CD4-positive, alpha-beta T cell (primary cell): ENCODE measurements around the gene MKX. TPM values are rescaled to one million over a fixed set of nuclear protein-coding genes. Genes with fewer than 3 reads are reported as not detected.

ENCODE experiments used
- ATAC-seq: fragments of 200-7000 bp; cut with Tn5 transposase; one replicate; pipeline ENCODE4 v1.10.0; 2022; ENCODE audit warnings: mild to moderate bottlenecking; ENCODE audit not compliant: poor library complexity
- CTCF ChIA-PET: fragments of 350-600 bp; sonication (Branson Sonifier 250); formaldehyde crosslinking; loops from one replicate; lab custom pipeline; 2021; ENCODE audit warnings: antibody characterized with exemption, inconsistent platforms; lab: Charles Lee
- POLR2A ChIA-PET: fragments of 350-600 bp; sonication (Branson Sonifier 250); formaldehyde crosslinking; loops from one replicate; lab custom pipeline; 2021; ENCODE audit warnings: antibody characterized with exemption, inconsistent platforms; lab: Charles Lee
- DNase-seq, 14 experiments: peaks; one replicate each; pipeline ENCODE4 v3.0.0-alpha.2; 2013 to 2020; ENCODE audit warnings: mixed read lengths in 2 of 14
- H3K27ac ChIP-seq, 2 donors: one replicate each; pipeline versions ENCODE4 v1.5.1 to v1.7.0; 2013; ENCODE audit warnings: low read length in 2 of 2, low read depth in 1 of 2, mild to moderate bottlenecking in 1 of 2
- H3K27me3 ChIP-seq, 2 experiments: 1 replicate in 1 of 2; 2 replicates in 1 of 2; pipeline versions ENCODE4 v1.6.1 to v1.7.0; 2013; ENCODE audit warnings: low read length in 2 of 2, control low read depth in 1 of 2, mild to moderate bottlenecking in 1 of 2, moderate library complexity in 1 of 2; ENCODE audit not compliant: insufficient read depth in 2 of 2, control insufficient read depth in 1 of 2
- H3K36me3 ChIP-seq: one replicate; pipeline ENCODE4 v1.6.1; 2013; ENCODE audit warnings: low read length, control low read depth; ENCODE audit not compliant: insufficient read depth
- H3K4me1 ChIP-seq: one replicate; pipeline ENCODE4 v1.6.1; 2013; ENCODE audit warnings: low read length, control low read depth; ENCODE audit not compliant: insufficient read depth
- H3K4me3 ChIP-seq: one replicate; pipeline ENCODE4 v1.5.1; 2013; ENCODE audit warnings: mild to moderate bottlenecking, low read length, moderate library complexity
- H3K9me3 ChIP-seq, 2 experiments: 1 replicate in 1 of 2; 2 replicates in 1 of 2; pipeline versions ENCODE4 v1.6.1 to v1.7.0; 2013; ENCODE audit warnings: low read length in 2 of 2, mild to moderate bottlenecking in 2 of 2, control low read depth in 1 of 2, moderate library complexity in 1 of 2; ENCODE audit not compliant: control insufficient read depth in 1 of 2, insufficient read depth in 1 of 2
- H3K27ac Mint-ChIP-seq: one replicate; pipeline ENCODE4 v1.8.0; 2020; ENCODE audit warnings: mixed read lengths
- H3K27me3 Mint-ChIP-seq: one replicate; pipeline ENCODE4 v1.8.0; 2021; ENCODE audit warnings: mixed read lengths
- H3K36me3 Mint-ChIP-seq: one replicate; pipeline ENCODE4 v1.8.0; 2021; ENCODE audit warnings: low read depth, mixed read lengths
- H3K4me1 Mint-ChIP-seq: one replicate; pipeline ENCODE4 v1.8.0; 2021; ENCODE audit warnings: low read depth, mixed read lengths
- H3K4me3 Mint-ChIP-seq: one replicate; pipeline ENCODE4 v1.8.0; 2020; ENCODE audit warnings: mild to moderate bottlenecking, mixed read lengths
- H3K9me3 Mint-ChIP-seq: one replicate; pipeline ENCODE4 v1.8.0; 2020; ENCODE audit warnings: mixed read lengths
- intact Hi-C, 2 experiments: fragments of 100-400 bp; cut with DNase I in 1 of 2; cut with micrococcal nuclease in 1 of 2; formaldehyde crosslinking; loops; one replicate each; pipeline versions ENCODE4 v1.15.1 to v1.9.0; 2023 to 2025; cut with DNase I, micrococcal nuclease
- total RNA-seq, 174 experiments: library from RNA in 2 of 174; stranded (reverse) in 2 of 174; gene quantifications; one replicate each; pipeline ENCODE4 v1.2.3 and lab custom pipeline; 2021 to 2026
- TF ChIP-seq, protein P1 (sequence below): fragments of 200-600 bp; IDR thresholded peaks from one replicate; pipeline ENCODE4 v1.8.0; 2022; ENCODE audit warnings: antibody characterized with exemption, mild to moderate bottlenecking

Gene MKX
- total RNA-seq, 2 experiments from 2014 or later = not detected

DNA sequence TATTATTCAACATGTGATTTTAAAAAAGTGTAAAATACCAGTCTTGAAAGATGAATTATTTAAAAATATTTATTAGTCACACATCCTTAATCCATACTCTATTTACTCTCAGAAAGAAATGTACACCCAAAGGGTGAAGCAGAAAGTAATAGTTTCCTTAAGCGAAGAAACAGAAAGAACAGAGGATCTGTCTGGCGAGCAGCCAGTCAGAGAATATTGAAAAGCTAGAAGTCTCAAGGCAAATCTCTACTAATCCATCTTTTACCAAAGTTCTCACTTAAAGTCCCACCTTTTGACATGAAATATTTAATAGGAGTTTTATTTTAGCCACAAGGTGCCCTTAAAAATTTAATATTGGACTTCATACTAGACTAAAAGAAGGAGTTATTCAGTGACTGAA lies 46.7 kb downstream of the MKX start:
- ChIA-PET POLR2A (interaction anchor here (0.7 kb wide), 1 partner anchor 271 kb away, joined by 3 read pairs; no protein-coding TSS in a partner anchor), CTCF (interaction anchor here (0.8 kb wide), 1 partner anchor 17 kb away, joined by 3 read pairs; no protein-coding TSS in a partner anchor)
- H3K36me3 Mint-ChIP-seq = no peaks in the 10 kb centered on the region
- H3K4me3 ChIP-seq = no peak overlapping the region
- no peak overlapping the region for H3K4me3 Mint-ChIP-seq
- intact Hi-C loops = no loop called here
- H3K27ac ChIP-seq = no peak overlapping the region
- H3K27ac Mint-ChIP-seq = no peak overlapping the region
- TF ChIP-seq, protein P1, sequence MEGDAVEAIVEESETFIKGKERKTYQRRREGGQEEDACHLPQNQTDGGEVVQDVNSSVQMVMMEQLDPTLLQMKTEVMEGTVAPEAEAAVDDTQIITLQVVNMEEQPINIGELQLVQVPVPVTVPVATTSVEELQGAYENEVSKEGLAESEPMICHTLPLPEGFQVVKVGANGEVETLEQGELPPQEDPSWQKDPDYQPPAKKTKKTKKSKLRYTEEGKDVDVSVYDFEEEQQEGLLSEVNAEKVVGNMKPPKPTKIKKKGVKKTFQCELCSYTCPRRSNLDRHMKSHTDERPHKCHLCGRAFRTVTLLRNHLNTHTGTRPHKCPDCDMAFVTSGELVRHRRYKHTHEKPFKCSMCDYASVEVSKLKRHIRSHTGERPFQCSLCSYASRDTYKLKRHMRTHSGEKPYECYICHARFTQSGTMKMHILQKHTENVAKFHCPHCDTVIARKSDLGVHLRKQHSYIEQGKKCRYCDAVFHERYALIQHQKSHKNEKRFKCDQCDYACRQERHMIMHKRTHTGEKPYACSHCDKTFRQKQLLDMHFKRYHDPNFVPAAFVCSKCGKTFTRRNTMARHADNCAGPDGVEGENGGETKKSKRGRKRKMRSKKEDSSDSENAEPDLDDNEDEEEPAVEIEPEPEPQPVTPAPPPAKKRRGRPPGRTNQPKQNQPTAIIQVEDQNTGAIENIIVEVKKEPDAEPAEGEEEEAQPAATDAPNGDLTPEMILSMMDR = no peak
- no peaks in the 10 kb centered on the region for H3K27me3 ChIP-seq
- H3K4me1 Mint-ChIP-seq = no peaks in the 10 kb centered on the region
- DNase-seq (no peak), ATAC-seq (no peak)
- peaks cover 21% of the 10 kb centered on the region for H3K27me3 Mint-ChIP-seq
- no peaks in the 10 kb centered on the region for H3K4me1 ChIP-seq
- H3K9me3 ChIP-seq = no peaks in the 10 kb centered on the region
- no peaks in the 10 kb centered on the region for H3K36me3 ChIP-seq
- H3K9me3 Mint-ChIP-seq = no peaks in the 10 kb centered on the region

DNA sequence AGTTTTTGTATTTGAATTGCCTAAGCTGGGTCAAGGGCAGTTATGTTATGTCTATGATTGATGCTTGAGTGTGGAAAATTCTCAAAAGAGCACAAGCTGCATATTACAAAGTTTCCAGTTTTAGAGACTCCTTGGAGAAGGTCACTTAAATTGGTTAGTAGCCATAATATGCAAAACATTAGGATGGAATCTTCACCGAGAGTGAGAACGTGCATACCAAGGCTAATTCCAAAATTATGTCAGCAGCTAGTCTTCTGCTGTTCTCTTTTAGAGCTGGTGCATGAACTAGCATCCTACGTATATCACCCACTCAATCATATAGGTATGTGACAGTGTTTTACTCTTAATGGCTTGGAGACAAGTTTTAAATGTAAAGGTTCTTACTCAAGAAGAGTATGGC lies 49.2 kb downstream of the MKX start:
- ATAC-seq = no peak
- Histone ChIP-seq H3K27ac (no peak overlapping the region), H3K27me3 (no peaks in the 10 kb centered on the region), H3K4me1 (no peaks in the 10 kb centered on the region), H3K36me3 (no peaks in the 10 kb centered on the region), H3K4me3 (no peak overlapping the region), H3K9me3 (no peaks in the 10 kb centered on the region)
- Mint-ChIP-seq H3K4me3 (no peak overlapping the region), H3K36me3 (no peaks in the 10 kb centered on the region), H3K9me3 (no peaks in the 10 kb centered on the region), H3K27ac (no peak overlapping the region), H3K4me1 (no peaks in the 10 kb centered on the region), H3K27me3 (peaks cover 25% of the 10 kb centered on the region)
- DNase-seq = no peak
- intact Hi-C loops = no loop called here
- ChIA-PET CTCF (interaction anchor here (1.2 kb wide), 1 partner anchor 9 kb away, joined by 3 read pairs; no protein-coding TSS in a partner anchor), POLR2A (no interaction called here)
- TF ChIP-seq, protein P1 = no peak

DNA sequence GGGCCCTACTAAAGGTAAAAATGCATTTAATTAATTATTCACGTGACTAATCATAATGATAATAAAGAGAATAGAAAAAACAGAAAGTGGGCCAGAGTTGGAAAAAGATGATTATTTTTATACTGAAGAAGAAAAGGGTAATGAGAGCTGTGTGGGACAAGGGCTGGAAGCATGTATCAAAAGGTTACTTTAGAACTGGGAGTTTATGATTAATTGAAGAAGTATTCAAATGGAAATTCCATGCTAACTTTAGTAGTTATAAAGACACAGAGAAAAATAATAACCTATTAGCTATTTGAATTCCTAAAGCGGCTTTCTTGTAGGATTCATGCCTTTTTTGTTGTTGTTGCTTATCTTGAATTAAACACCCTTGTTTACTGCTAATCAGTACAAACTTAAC lies 49.9 kb downstream of the MKX start:
- ATAC-seq (no peak), DNase-seq (no peak)
- H3K9me3 Mint-ChIP-seq = no peaks in the 10 kb centered on the region
- TF ChIP-seq, protein P1 = no peak
- Histone ChIP-seq H3K36me3 (no peaks in the 10 kb centered on the region), H3K4me3 (no peak overlapping the region), H3K27ac (no peak overlapping the region), H3K9me3 (no peaks in the 10 kb centered on the region), H3K27me3 (no peaks in the 10 kb centered on the region), H3K4me1 (no peaks in the 10 kb centered on the region)
- CTCF ChIA-PET = interaction anchor here (1.2 kb wide), 1 partner anchor 8 kb away, joined by 3 read pairs; no protein-coding TSS in a partner anchor
- peaks cover 25% of the 10 kb centered on the region for H3K27me3 Mint-ChIP-seq
- H3K4me3 Mint-ChIP-seq = no peak overlapping the region
- no peaks in the 10 kb centered on the region for H3K4me1 Mint-ChIP-seq
- POLR2A ChIA-PET = no interaction called here
- intact Hi-C loops = no loop called here
- no peak overlapping the region for H3K27ac Mint-ChIP-seq
- H3K36me3 Mint-ChIP-seq = no peaks in the 10 kb centered on the region
